HG02571 (cell line): Measurements from ENCODE around the gene ROR2.
"Not testable (repeated sequence)": the region's sequence is repeated elsewhere in the genome, so short reads cannot be mapped to it uniquely, and the experiment has no call there.

Experiments used
- ATAC-seq: cut with Tn5 transposase; IDR thresholded peaks from one replicate; pipeline ENCODE4 v1.9.1; 2021; ENCODE audit warnings: mild to moderate bottlenecking, moderate library complexity; ENCODE audit not compliant: unreplicated experiment

The ROR2 gene

GRCh38 chr9:91927922-91928510 lies 22.0 kb downstream of the ROR2 start:
- ATAC-seq: no peak

DNA sequence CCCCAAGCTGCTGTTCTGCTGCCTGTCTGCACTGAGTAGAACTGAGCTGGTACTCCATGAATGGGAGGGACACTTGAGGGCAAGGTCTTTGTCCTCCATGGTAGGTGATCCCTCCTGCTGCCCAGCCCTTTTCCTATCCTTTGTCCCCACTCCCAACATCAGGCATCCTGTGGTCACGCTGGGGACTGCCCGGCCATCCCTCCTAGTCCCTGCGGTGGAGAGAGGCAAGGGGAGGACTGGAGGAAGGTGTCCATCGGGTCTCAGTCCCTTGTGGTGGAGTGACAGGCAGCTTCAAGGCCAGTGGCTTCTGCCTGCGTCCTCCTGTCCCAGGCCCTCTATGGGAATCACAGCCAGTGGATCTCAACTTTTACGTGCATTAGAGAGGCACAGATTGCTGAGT lies 25.9 kb downstream of the ROR2 start:
- ATAC-seq: no peak

GRCh38 chr9:91923145-91923544 lies 26.9 kb downstream of the ROR2 start:
- ATAC-seq: no peak

DNA sequence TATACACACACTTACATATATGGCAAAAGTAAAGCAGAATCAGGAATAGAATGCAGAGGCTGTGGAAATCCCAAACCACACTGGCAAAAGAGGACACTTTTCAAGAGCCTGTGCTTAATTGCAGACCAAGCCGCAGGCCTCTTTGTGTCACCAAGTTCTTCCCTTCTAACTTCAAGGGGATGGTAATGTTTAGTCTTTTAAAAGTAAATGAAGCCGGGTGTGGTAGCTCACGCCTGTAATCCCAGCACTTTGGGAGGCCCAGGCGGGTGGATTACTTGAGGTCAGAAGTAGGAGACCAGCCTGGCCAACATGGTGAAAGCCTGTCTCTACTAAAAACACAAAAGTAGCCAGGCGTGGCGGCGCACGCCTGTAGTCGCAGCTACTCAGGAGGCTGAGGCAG lies 28.7 kb downstream of the ROR2 start:
- ATAC-seq: no peak

DNA sequence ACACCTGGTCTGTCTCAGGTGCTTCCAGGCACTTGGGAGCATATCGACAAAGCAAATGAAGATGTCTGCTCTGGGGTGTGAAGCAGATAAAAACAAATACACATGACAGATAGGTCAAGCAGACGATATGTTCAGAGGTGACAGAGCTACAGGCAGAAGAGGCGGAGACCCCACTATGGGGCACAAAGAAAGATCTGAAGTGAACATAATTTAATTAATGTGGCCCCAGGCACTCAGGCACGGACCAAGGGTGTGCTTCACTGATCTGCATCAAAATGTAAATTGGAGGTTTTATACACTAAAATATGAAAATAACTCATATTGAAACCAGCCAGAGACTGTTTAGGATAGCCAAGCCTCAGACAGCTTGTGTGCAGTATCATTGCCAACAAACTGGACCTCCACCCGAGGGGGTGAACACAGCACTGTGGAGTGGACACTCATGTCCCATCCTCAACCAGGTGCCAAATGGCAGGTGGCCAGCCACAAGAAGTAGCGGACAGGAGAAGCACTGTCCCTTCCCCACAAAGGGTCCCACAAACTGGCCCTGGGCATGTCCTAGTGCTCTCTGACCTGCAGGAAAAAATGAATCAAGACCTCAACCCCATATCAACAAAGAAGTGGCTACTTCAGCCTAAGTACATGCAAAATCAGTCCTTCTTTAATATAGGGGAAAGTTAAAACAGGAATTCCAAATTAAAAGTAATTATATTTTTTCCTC lies 29.2 kb downstream of the ROR2 start:
- no peak for ATAC-seq

GRCh38 chr9:91919621-91920020 lies 30.4 kb downstream of the ROR2 start:
- ATAC-seq: no peak

GRCh38 chr9:91917436-91917835 lies 32.6 kb downstream of the ROR2 start:
- ATAC-seq: no peak

DNA sequence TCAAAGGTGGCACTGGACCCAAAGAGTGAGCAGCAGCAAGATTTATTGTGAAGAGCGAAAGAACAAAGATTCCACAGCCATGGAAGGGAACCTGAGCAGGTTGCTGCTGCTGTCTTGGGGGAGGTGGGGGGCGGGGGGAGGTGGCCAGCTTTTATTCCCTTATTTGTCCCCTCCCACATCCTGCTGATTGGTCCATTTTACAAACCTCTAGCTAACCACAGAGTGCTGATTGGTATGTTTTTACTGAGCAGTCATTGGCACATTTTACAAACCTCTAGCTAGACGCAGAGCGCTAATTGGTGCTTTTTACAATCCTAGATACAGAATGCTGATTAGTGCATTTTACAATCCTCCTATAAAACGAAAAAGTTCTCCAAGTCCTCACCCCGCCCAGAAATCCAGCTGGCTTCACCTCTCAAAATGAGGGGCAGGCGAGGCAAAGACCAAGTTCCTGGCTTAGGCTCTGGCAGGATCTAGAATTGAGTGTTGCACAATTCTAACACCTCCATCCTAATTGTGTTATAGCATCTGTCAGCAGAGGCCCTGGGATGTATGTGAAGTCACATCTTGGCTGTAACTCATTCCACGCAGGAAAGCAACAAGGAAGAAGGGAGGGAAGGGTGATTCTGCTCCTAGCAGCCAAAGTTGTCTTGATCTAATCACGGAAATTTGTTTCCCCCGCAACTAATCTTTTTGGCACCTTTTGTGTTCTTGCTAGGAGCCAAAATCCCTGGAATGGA lies 34.3 kb downstream of the ROR2 start:
- no peak for ATAC-seq

DNA sequence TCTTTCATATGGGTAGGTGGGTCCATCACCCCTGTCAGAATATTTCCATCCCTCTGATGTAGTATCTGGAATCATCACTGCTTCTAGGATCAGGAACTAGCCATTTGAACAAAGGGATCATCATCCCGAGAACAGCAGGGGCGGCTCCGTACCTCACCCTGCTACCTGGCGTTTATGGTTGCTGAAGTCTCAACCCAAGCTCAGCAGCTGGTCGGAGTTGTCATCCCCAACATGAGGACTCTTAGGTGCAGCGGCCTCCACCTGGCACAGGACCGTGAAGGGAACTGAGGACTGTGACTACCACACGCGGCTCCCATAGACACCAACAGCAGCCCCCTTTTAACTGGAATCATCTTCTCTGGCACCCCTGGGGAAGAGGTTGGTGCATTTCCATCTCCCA lies 35.1 kb downstream of the ROR2 start:
- ATAC-seq: no peak

DNA sequence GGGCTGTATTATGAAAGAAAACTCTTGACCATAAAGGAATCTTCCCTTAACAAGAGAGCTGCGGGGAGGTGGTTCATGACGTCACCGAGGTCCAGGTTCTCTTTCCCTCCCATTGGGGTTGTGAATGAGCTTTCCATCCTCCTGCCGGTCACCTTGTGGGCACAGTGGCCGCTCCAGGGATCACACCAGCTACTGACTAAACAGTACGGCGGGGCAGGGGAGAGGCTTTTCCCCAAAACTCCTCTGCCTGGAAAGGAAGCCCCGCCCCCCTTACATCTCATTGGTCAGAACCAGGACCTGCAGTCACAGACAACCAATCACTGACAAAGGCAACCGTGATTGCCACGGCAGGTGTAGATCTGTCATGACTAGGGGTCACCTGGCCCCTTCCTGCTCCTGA lies 35.6 kb downstream of the ROR2 start:
- ATAC-seq: no peak

DNA sequence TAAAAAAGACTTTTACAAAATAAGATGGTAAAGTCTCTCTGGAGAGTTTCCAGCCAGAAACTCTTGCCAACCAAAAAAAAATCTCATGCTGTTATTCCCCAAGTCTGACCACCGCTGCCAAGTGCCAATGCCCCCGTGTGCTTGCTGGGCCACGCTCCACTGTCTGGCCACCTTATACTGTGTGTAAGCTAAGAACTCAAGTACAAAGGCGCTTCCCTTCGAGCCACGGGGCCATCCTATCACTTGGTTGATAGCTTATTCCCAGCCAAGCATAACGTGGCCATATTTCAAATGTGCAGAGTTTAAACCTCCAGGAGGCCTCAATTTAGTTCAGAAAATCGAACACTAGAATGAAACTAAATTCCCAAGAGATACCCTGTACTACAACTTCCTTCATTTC lies 36.0 kb downstream of the ROR2 start:
- ATAC-seq: no peak

DNA sequence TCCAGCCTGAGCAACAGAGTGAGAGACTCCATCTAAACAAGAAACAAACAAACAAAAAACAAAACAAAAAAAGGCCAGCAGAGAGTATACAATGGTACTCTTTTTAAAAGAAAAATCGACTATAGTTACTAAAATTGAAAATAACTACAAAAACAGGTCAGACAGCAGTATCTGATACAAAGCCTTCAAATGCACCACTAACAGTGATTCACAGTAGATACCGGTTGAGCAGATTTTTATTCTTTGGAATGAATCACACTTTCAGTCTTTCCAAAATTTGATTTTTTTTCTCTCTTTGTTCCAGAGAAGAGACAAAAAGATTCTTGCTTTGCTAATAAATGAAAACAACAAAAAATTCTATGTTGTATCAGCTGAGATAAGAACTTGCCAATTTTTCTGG lies 36.9 kb downstream of the ROR2 start:
- ATAC-seq: no peak

GRCh38 chr9:91911657-91912056 lies 38.4 kb downstream of the ROR2 start:
- no peak for ATAC-seq

DNA sequence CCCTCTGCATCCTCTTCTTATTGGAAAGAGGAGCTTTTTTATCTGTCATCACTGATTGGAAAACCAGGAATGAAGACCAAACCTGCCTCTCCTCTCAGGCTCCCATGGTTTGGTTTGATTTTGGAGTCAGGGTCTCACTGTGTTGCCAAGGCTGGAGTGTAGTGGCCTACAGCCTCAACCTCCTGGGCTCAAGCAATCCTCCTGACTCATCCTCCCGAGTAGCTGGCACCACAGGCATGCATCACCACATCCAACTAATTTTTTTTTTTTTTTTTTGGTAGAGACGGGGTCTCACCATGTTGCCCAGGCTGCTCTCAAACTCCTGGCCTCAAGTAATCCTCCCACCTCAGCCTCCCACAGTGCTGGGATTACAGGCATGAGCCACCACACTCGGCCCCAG lies 40.8 kb downstream of the ROR2 start:
- not testable (repeated sequence) for ATAC-seq

DNA sequence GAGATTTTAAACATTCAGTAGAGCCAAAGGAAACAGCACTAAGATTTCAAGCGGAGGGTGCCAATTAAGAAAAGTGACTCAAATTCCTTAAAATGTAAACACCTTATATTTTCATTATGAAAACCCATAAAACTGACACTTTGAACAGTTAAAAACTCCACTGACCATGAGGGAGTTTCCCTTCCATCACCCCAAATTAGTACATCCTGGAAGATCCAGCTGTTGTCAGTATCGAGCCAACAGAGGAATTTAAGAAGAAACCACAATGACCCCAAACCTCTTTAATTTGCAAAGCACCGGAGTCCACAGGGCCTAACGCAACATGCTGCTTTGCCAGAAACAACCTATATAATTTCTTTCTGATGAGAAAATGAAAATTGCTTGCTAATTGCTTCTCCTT lies 41.3 kb downstream of the ROR2 start:
- no peak for ATAC-seq

GRCh38 chr9:91908293-91908623 lies 41.8 kb downstream of the ROR2 start:
- no peak for ATAC-seq

- ATAC-seq: no peak
Measured at GRCh38 chr9:91907484-91908292, 42.3 kb downstream of the ROR2 start.

DNA sequence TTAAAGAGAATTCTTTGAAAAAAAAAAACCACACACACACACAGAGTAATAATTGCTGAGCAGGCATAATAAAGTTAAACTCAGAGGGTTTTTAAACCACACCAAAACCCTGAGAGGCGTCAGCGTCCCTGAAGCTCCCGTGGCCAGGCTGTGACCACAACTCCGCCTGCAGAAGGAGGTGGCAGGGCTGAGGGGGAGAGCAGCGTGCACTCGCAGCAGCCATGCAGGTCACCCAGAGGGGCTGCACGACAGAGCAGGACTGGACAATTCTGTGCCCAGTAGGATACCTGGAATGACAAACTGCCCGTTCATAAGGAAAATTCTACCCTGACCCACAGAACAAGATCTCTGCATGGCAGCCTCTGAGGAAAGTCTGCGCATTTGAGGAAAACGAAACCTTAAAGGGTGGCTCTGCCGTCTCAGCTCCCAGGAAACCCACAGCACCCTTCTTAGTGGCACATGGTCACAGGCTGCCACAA lies 44.0 kb downstream of the ROR2 start:
- ATAC-seq: no peak

- no peak for ATAC-seq
Measured at GRCh38 chr9:91905237-91905650, 44.8 kb downstream of the ROR2 start.

- no peak for ATAC-seq
Measured at GRCh38 chr9:91904588-91905236, 45.3 kb downstream of the ROR2 start.
